IPS DF 19.7 (cell line): ENCODE results near the gene C1QTNF2.

Source experiments
- DNase-seq: peaks from one replicate; pipeline ENCODE4 v3.0.0-alpha.2; 2013; ENCODE audit warnings: low read depth, low spot score

The C1QTNF2 gene

DNA sequence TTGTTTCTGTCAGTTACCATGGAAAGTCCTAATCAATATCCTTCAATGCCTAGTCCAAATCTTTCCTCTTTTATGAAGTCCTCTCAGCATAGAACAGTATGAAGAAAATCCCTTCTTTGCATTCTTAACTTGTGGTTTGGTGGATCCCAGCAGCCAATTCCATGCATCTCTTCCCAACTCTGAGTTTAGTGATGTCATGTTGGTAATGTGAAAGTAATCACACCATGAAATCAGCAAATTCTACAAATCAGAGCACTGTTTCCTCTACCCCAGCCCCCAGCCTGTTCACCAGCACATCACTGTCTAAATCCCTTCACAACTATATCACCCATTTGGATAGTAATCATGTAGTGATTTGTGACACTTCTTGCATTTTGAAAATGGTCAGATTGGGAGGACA, 4.7 kb upstream of the C1QTNF2 start:
- no peak for DNase-seq

DNA sequence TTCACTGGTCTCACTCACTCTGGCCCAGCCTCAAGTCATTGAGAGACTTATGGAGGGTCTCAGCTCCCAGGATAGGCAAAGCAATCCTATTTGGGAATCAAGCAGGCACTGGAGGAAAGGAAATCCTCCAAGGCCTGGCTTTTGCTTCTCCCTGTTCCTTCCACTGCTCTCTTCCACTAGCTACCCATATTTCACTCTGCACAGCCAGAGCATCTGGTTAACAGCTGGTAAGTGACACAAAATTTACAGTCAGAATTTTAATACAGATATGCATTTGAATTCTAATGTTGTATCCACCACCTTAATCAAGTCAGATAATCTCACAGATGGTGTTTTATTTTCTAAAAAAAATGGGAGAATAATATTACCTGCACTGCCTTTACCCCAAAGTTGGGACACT, 868 bp upstream of the C1QTNF2 start:
- no peak for DNase-seq

DNA sequence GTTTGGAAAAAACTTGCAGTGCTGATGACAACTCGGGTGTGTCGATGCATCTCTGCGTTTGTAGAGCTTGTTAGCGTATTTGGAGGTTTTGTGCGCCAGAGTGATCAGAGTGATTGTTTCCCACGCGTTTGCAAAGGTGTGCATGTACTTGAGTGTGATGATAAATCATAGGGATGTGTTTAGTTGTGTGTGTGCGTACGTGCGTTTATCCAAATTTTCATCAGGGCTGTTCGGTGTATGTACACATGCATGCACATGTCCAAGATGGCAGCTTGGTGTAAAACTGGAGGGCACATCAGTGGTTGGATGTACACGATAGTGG, 248 bp upstream of the C1QTNF2 start:
- no peak for DNase-seq

DNA sequence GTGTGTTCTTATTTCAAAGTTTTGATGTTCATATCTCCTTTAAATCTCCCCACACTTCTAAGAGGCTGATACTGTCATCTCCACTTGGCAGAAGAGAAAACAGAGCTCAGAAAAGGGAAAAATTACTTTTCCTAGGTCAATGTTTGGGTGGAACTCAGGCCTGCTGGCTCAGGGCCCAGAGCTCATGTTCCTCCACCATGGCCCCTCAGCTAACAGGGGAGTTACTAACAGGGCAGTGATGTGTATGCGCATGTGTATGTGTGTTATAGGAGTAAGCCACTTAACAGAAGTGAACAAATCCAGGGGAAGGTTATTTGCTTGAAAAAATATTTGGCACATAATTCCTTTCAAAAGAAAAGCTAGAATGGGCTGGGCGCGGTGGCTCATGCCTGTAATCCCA, 2.5 kb downstream of the C1QTNF2 start:
- no peak for DNase-seq

DNA sequence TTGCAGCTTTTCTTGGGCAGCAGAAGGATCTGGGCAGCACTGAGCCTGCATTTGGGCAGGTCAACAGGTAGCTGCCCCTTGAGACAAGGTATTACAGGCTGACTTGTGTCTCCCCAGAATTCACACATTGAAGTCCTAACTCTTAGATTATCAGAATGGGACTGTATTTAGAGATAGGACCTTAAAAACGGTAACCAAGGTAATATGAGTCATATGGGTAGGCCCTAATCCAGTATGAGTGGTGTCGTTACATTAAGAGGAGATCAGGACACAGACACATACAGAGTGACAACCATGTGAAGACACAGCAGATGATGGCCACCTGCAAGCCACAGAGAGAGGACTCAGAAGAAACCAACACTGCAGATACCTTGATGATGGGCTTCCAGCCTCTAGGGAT, 3.2 kb downstream of the C1QTNF2 start:
- no peak for DNase-seq

DNA sequence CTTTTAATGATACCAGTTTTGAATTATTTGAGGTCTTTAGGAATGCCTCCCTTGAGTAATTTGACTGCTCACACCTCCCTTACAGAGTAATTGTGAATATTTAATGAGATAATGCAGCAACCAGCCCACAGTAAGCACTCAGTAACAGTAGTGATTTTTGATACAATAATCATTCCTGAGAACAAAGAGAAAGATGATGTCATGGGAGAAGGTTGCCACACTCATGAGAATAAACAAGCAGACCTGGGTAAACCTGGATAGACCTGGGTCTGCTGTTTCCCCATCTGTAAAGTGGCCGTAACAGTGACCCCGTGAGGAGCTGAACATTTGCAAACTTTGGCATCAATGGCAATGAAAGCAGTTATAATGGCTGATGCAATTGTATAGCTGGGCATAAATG, 4.2 kb downstream of the C1QTNF2 start:
- no peak for DNase-seq

DNA sequence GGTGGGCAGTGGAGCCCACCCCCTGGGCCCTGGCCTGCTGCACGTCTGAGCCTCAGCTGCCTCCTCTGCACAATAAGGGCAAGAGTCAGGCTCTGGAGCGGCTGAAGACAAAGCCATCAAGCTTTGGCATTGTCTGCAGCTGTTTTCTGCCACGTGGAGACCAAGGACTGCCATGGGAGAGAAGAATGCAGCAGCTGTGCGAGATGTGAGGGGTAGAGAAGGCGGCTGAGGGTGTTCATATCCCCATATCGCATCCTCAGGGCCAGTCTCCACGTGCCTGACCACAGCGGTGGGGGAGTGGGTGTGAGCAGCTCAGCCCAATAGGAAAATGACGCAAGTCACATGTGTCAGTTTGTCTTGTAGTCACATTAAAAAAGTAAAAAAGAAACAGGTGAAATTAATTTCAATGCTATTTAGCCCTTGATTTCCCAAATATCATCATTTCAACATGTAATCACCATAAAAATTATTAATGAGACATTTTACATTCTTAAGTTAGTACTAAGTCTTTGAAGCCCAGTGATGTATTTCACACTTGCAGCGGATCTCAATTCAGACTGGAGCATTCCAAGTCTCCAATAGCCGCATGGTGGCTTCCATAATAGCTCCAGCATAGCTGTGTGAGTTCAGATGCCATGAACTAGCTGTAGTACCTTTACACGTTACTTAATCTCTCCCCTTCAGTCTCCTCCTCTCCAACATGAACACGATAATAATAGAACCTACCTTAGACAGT, 6.6 kb downstream of the C1QTNF2 start:
- DNase-seq, result no peak

DNA sequence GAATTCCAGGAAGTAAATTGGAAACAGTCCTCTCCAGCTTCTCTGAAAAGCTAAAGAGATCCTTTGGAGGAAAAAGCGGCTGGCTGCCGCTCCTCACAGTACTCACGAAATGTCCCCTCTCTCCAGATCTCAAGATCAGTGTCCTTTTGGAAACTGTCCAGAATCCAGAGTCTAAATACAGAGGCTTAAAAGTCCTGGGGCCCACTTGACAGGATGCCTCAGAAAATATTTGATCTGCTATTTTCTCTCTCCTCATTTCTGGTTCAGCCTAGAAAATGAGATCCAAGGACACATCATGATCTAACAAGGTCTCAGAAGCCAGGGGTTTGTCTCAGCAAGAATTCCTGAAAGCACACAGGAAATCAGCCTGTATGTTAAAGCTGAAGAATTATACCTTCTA, 7.2 kb downstream of the C1QTNF2 start:
- DNase-seq, result no peak

DNA sequence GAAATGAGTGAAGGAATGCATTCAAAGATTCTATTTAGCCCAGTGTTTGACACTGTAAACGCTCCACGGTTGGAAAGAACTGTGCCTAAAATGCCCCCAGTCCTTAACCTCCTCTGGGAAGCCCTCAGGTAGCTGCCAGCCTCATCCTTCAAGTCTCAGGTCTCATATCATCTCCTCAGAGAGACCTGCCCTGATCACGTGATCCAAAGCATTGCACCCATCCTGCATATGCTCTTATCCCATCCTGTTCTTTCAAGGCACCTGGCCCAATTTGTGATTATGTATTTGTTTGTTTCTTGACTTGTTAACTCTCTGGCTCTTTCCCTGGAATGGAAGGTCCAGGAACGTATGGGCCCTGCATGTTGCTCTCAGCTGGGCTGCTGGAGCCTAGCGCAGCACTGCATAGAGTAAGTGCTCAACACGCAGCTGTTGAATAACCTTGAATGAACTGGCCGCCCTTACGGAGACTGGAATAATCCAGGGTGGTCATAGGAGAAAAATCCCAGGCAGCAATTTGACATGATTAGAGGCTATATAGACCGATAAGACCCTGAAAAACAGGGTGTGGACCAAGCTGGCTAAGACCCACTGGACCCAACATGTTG, 8.7 kb downstream of the C1QTNF2 start:
- no peak for DNase-seq

DNA sequence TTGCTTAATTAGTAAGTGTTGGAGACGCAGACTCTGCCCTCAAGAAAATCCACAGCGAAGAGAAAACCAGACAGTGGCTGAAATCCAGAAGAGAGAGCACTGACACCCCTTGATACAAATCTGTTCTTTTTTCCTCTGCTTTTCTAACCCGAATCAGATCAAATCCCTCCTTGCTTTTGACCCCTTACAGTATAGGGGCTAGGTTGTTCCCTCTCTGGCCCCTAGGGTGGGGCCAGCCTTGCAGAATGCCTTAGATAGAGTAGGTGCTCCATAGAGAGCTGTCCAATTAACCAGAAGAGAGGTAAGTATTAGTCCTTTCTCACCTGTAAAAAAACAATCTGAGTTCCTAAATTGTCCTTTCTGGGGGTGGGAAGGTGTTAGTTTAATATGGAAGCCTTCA, 10.1 kb downstream of the C1QTNF2 start:
- no peak for DNase-seq

DNA sequence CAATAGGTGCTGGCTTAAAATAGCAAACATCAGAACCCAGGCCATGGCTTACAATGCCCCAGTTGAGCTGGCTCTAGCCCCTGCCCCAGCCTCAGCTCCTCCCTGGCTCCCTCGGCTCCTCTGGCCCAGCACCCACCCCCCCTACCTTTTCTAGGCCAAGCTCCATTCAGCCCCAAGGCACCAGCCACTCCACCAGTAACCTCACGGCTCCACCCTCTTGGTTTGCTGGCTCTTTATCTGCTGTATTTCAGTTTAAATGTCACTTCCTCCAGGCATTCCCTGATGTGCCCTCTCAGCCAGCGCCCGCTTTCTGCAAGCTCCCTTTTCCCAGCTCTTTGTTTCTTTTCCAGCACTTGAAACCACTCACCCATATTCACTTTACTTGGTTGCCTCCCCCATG, 10.6 kb downstream of the C1QTNF2 start:
- no peak for DNase-seq

DNA sequence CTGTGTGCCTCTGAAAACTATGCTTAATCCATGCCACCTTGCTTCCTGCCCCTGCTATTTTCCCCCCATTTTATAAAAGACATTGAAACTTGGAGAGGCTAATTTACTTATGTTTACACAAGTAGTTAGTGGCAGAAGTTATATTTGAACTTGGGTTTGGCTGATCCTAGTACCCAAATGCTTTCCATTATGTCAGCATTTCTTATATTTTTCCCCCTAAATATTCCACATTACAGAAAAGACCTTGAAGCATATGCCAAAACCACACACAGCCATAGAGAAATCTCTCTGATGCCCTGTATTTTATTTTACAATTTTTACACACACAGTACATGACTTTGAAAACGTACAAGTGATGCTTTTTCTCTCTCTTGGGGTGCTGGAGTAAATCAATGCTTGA, 11.2 kb downstream of the C1QTNF2 start:
- no peak for DNase-seq

DNA sequence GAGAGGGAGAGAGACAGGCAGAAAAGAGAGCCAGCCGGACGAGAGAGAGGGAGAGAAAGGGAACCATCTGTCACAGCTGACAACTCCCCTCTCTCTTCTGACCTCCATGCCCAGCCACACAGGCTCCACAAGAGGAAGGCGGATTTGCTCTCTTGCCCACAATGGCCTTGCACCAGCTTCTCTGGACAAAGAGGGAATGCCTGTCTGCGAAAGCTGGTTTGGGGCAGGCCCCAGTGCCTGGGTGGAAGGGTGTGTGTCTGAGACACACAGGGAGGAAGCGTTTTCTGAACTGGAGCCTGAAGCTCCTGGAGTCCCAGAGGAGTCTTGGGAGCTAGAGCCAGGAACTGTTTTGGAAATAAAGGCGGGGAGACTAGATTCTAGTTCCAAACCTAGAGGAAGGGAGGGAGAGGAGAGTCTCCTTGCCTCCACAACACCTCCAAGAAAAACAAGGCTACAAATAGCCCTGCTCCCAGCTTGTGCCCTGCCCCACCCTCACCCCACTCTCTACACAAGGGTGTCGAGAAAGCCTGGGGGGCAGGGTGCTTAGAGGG, 12.5 kb downstream of the C1QTNF2 start:
- no peak for DNase-seq

DNA sequence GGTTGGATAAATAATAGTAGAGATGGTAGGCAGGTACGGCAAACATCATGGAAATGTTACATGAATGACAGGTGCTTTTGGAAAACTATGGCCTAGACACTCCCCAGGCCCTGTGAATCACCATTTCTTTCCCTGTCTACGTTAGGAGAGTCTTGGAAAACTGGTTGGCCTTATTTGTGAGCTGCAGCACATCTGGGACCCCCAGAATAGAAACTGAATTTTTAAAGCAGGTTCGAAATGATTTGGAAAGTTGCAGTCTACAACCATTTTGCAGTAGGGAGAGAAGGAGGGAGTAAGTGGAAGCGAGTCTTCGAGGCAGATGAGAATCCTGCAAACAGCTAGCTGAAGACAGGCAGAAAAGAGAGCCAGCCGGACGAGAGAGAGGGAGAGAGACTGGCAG, 13.0 kb downstream of the C1QTNF2 start:
- no peak for DNase-seq

DNA sequence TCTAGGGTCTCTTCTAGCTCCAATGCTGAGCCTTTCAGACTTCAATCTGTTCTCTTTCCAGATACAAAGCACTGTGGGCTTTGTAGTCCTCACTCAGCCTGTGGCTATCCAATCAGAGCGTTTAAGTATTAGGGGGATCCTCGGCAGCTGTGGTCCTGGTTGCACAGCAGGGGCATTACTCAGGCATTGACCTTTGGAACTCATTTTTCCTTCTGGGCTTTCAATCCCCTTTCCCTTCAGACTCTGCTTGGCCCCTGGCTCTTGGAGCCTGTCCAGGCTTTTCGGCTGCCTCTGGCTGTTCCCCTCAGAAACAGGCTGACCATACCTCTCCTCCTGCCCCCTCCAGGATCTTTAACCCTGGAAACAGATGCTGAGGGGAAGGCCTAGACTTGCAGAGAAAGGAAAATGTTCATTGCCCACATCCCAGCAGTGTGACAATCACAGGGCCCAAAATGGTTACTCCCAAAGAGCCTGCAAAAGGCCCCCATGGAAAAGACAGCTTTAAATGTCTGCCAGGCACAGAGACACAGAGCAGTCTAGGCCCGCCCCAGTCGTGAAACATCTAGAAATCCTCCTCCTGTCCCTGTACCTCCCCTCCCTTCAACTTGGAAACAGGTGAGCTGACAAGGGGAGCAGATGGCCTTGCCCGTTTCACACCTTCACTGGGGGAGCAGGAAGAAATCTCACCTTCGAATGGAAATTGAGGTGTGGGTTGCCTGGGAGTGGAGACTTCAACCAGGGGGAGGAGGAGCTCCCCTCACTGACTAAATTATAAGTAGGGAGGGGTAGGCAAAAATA, 13.7 kb downstream of the C1QTNF2 start:
- DNase-seq, result no peak

DNA sequence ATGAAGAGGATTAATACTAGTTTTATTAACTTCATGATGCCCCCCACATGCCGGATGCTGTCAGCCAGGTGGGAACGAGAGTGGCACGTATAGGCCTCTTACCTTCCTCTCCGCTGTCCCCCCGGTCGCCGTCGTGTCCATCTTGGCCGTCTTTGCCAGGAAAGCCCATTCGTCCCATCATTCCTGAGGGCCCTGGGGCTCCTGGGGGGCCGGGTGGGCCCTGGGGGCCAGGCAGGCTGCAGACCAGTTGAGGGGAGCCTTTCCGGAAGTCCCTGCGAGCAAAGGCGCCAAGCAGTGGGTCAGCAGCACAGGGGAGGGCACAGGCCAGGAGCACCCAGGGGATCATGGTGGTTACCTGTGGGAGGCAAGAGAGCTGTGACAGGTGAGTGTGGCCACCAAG, 15.8 kb downstream of the C1QTNF2 start:
- DNase-seq, result no peak

DNA sequence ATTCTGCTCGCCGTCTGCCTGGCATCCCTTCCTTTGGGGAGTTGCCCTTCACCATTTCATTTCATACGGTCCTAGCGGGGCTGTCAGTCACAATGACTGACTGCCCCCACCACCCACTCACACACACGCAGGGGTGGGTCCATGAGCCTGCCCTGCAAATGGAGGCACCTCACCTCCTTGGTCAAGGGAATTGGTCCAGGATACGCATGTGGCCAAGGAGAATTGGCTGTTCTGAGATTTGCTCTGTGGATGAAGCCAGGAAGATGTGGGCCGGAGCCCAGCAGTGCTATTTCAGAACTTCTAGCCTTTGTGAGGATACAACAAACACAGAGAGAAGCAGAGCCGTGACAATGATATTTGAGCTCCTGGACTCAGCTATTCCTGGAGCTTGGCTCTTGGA, 17.0 kb downstream of the C1QTNF2 start:
- no peak for DNase-seq

DNA sequence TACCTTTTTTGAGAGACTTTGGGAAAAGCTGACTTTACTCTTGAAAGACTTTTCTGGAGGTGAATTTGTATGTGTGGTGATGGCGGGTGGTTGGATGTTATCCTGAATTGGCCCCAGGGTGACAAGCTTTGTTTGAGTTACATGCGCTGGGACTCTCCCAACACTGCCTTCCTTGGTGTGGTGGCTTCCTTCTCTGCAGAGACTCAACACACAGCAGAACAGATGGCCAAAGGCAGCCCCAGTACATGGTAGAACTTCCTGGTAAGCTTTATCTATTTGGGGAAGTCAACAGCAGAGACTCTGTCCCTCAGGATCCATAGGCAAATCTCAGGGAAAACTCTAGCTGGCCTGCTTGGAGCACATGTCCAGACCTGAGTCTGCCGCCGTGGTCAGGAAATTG, 18.1 kb downstream of the C1QTNF2 start:
- DNase-seq, result no peak

DNA sequence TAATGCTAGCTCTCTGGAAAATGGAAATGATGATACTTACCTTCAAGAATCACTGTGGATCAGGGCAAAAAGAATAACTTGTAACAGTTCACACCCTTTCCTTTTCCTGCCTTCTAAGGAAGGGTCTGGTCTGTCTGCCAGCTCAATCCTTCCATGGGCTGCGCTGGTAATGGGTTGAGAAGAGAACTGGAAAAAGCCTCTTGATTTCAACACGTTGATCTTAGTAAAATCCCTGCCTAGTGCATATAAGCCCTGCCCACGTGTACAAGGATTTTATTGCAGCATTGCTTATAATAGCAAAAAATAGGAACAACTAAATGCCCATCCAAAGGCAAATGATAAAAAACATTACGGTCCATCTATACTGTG, 20.5 kb downstream of the C1QTNF2 start:
- no peak for DNase-seq

DNA sequence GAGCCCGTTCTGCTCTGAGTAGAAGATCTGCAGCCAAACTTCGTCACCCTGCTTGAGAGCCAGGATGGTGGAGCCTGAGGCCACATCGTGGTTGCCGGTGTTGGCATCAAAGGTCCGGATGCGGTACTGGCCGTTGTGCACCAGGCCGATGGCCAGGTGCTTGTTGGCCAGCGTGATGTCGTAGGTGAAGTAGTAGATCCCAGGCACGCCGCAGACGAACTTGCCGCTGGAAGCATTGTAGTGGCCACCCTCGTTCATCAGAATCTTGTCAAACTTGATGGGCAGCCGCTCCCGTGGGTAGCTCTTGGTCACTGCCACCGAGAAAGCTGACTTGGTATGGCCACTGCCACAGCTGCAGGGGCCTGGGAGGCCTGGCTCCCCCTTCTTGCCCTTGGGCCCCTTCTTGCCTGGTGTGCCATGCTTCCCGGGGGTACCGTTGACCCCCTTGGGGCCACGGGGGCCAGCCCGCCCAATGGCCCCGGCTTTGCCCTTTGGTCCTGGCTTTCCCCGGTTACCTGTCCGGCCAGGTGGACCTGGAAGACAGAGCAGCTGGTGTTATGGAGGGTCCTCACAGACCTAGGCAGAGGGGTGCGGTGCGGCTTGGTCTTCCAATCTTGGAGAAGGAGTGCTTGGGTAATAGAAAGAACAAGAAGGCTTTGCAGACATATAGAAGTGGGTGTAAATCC, 21.0 kb downstream of the C1QTNF2 start:
- no peak for DNase-seq

DNA sequence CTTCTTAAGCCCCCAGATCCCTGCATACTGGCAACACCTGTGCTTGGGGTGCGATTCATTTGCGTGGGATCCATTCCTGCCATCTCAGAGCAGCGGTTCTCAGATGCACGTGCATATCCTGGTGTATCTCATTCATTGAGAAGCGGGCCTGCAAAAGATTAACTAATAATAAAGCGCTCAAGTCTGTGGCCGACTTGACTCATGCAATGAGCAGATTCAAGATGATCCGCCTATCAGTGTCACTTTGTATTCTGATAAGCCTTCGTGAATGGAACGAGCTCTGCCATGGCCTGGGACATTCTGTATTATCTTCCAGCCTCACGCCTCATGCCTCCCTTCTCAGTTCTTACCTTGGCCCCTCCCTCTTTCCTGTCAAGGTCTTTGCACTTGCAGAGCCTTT, 22.3 kb downstream of the C1QTNF2 start:
- DNase-seq, result no peak

DNA sequence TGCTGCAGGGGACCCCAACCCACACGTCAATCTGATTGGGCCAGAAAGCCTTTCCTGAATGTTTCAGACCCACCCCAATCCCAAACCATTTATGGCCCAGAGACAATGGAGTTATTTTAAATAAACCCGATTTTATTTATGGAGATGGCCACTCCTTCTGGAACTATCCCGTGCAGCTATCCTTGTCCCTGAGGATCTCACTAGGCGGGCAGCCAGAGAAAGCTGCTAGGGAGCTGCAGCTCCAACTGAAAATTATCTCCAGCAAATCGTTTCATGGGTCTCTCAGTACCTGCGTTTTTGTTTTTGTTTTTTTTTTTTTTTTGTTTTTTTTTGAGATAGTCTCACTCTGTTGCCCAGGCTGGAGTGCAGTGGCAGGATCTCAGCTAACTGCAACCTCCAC, 23.0 kb downstream of the C1QTNF2 start:
- DNase-seq, result no peak
